HEK293 (cell line): ENCODE data around the gene SLC16A5.

Experiments
- CTCF ChIA-PET: fragments of 350-600 bp; formaldehyde crosslinking; extraction: SDS; loops from one replicate; lab custom pipeline; 2021; ENCODE audit warnings: antibody characterized with exemption; lab: Yijun Ruan, JAX
- POLR2A ChIA-PET: fragments of 300-600 bp; formaldehyde crosslinking; extraction: SDS; loops from one replicate; lab custom pipeline; 2020; ENCODE audit warnings: antibody characterized with exemption, inconsistent platforms; lab: Yijun Ruan, JAX
- H3K27ac ChIP-seq: fragments of 200-500 bp; sonication (Bioruptor generic); 2 replicates; pipeline ENCODE4 v1.5.1; 2014; ENCODE audit warnings: low read depth, low read length, control low read depth, inconsistent platforms; ENCODE audit errors: extremely low read depth
- H3K36me3 ChIP-seq, 2 experiments: fragments of 200-500 bp in 1 of 2; sonication (Bioruptor generic) in 1 of 2; 1 replicate in 1 of 2; 2 replicates in 1 of 2; pipeline ENCODE4 v1.5.1; 2014 to 2017; ENCODE audit warnings: inconsistent platforms in 2 of 2, low read length in 2 of 2; ENCODE audit not compliant: control insufficient read depth in 2 of 2, insufficient read depth in 1 of 2
- H3K4me1 ChIP-seq: fragments of 200-500 bp; sonication (Bioruptor generic); 2 replicates; pipeline ENCODE4 v1.5.1; 2014; ENCODE audit warnings: mild to moderate bottlenecking, low read length, inconsistent platforms; ENCODE audit not compliant: control insufficient read depth, insufficient read depth
- H3K4me3 ChIP-seq: 2 replicates; pipeline ENCODE4 v1.5.1; 2011; ENCODE audit warnings: low read depth, mild to moderate bottlenecking, control low read depth, low read length, moderate library complexity
- H3K9me3 ChIP-seq: fragments of 200-500 bp; sonication (Bioruptor generic); 2 replicates; pipeline ENCODE4 v1.5.1; 2014; ENCODE audit warnings: low read depth, low read length, inconsistent platforms; ENCODE audit not compliant: control insufficient read depth, insufficient read depth
- GLIS1 ChIP-seq: fragments of 450-650 bp; formaldehyde crosslinking; IDR thresholded peaks from 2 replicates; pipeline ENCODE4 v1.5.1; 2016; ENCODE audit warnings: missing biosample characterization, missing genetic modification characterization
- HOXC10 ChIP-seq: sonication (generic); formaldehyde crosslinking; IDR thresholded peaks from 2 replicates; pipeline ENCODE4 v1.8.1; 2023; ENCODE audit warnings: mild to moderate bottlenecking, missing genetic modification reagents
- KLF1 ChIP-seq: fragments of 450-650 bp; formaldehyde crosslinking; IDR thresholded peaks from 2 replicates; pipeline ENCODE4 v1.5.1; 2016; ENCODE audit warnings: missing biosample characterization, missing genetic modification characterization
- KLF8 ChIP-seq: fragments of 450-650 bp; formaldehyde crosslinking; IDR thresholded peaks from 2 replicates; pipeline ENCODE4 v1.5.1; 2016; ENCODE audit warnings: missing biosample characterization, missing genetic modification characterization
- KLF9 ChIP-seq: fragments of 450-650 bp; formaldehyde crosslinking; IDR thresholded peaks from 2 replicates; pipeline ENCODE4 v1.5.1; 2016; ENCODE audit warnings: missing biosample characterization, missing genetic modification characterization, low read depth
- PRDM4 ChIP-seq: fragments of 450-650 bp; formaldehyde crosslinking; IDR thresholded peaks from 2 replicates; pipeline ENCODE4 v1.5.1; 2017; ENCODE audit warnings: missing biosample characterization, missing genetic modification characterization
- REST ChIP-seq: fragments of 450-650 bp; formaldehyde crosslinking; IDR thresholded peaks from 2 replicates; pipeline ENCODE4 v1.5.1; 2016; ENCODE audit warnings: missing biosample characterization, missing genetic modification characterization
- SCRT2 ChIP-seq: fragments of 450-650 bp; formaldehyde crosslinking; IDR thresholded peaks from 2 replicates; pipeline ENCODE4 v1.5.1; 2016; ENCODE audit warnings: missing biosample characterization, missing genetic modification characterization
- SP2 ChIP-seq: fragments of 450-650 bp; formaldehyde crosslinking; IDR thresholded peaks from 2 replicates; pipeline ENCODE4 v1.5.1; 2016; ENCODE audit warnings: missing biosample characterization, missing genetic modification characterization
- SP3 ChIP-seq: fragments of 450-650 bp; formaldehyde crosslinking; IDR thresholded peaks from 2 replicates; pipeline ENCODE4 v1.5.1; 2016; ENCODE audit warnings: missing biosample characterization, missing genetic modification characterization
- ZBTB17 ChIP-seq: fragments of 450-650 bp; formaldehyde crosslinking; IDR thresholded peaks from 2 replicates; pipeline ENCODE4 v1.5.1; 2016; ENCODE audit warnings: missing biosample characterization, missing genetic modification characterization
- ZBTB20 ChIP-seq: fragments of 450-650 bp; formaldehyde crosslinking; IDR thresholded peaks from 2 replicates; pipeline ENCODE4 v1.5.1; 2016; ENCODE audit warnings: missing biosample characterization, missing genetic modification characterization
- ZBTB26 ChIP-seq: fragments of 450-650 bp; formaldehyde crosslinking; optimal IDR thresholded peaks from 2 replicates; pipeline ENCODE3; 2016; ENCODE audit warnings: missing biosample characterization, mild to moderate bottlenecking, missing genetic modification characterization
- ZNF16 ChIP-seq: fragments of 450-650 bp; formaldehyde crosslinking; IDR thresholded peaks from 2 replicates; pipeline ENCODE4 v1.5.1; 2016; ENCODE audit warnings: low read depth, missing biosample characterization, missing genetic modification characterization
- ZNF175 ChIP-seq: fragments of 450-650 bp; formaldehyde crosslinking; IDR thresholded peaks from 2 replicates; pipeline ENCODE4 v1.5.1; 2016; ENCODE audit warnings: missing biosample characterization, missing genetic modification characterization
- ZNF202 ChIP-seq: fragments of 450-650 bp; formaldehyde crosslinking; IDR thresholded peaks from 2 replicates; pipeline ENCODE4 v1.5.1; 2016; ENCODE audit warnings: missing biosample characterization, missing genetic modification characterization, borderline replicate concordance
- ZNF239 ChIP-seq: fragments of 450-650 bp; formaldehyde crosslinking; IDR thresholded peaks from 2 replicates; pipeline ENCODE4 v1.5.1; 2016; ENCODE audit warnings: missing biosample characterization, missing genetic modification characterization
- ZNF280C ChIP-seq: fragments of 450-650 bp; formaldehyde crosslinking; IDR thresholded peaks from 2 replicates; pipeline ENCODE4 v1.5.1; 2016; ENCODE audit warnings: missing biosample characterization, missing genetic modification characterization
- ZNF391 ChIP-seq: fragments of 450-650 bp; formaldehyde crosslinking; IDR thresholded peaks from 2 replicates; pipeline ENCODE4 v1.5.1; 2016; ENCODE audit warnings: low read depth, missing biosample characterization, missing genetic modification characterization, borderline replicate concordance
- ZNF404 ChIP-seq: fragments of 450-650 bp; formaldehyde crosslinking; IDR thresholded peaks from 2 replicates; pipeline ENCODE4 v1.5.1; 2017; ENCODE audit warnings: missing biosample characterization, missing genetic modification characterization
- ZNF416 ChIP-seq: fragments of 450-650 bp; formaldehyde crosslinking; IDR thresholded peaks from 2 replicates; pipeline ENCODE4 v1.5.1; 2016; ENCODE audit warnings: missing biosample characterization, missing genetic modification characterization
- ZNF596 ChIP-seq: fragments of 450-650 bp; IDR thresholded peaks from 2 replicates; pipeline ENCODE4 v1.5.0; 2018; ENCODE audit warnings: missing biosample characterization, mild to moderate bottlenecking, missing genetic modification characterization, moderate library complexity
- ZNF624 ChIP-seq: fragments of 450-650 bp; formaldehyde crosslinking; IDR thresholded peaks from 2 replicates; pipeline ENCODE4 v1.5.1; 2017; ENCODE audit warnings: missing biosample characterization, missing genetic modification characterization
- ZNF704 ChIP-seq: fragments of 450-650 bp; formaldehyde crosslinking; IDR thresholded peaks from 2 replicates; pipeline ENCODE4 v1.5.1; 2016; ENCODE audit warnings: missing biosample characterization, missing genetic modification characterization
- ZNF768 ChIP-seq: fragments of 450-650 bp; formaldehyde crosslinking; IDR thresholded peaks from 2 replicates; pipeline ENCODE4 v1.5.1; 2018; ENCODE audit warnings: missing biosample characterization, mild to moderate bottlenecking, missing genetic modification characterization
- ZNF792 ChIP-seq: fragments of 450-650 bp; formaldehyde crosslinking; IDR thresholded peaks from 2 replicates; pipeline ENCODE4 v1.5.1; 2016; ENCODE audit warnings: missing biosample characterization, missing genetic modification characterization
- ZNF837 ChIP-seq: fragments of 450-650 bp; formaldehyde crosslinking; IDR thresholded peaks from 2 replicates; pipeline ENCODE4 v1.5.1; 2016; ENCODE audit warnings: missing biosample characterization, missing genetic modification characterization
- ZXDB ChIP-seq: fragments of 450-650 bp; formaldehyde crosslinking; IDR thresholded peaks from 2 replicates; pipeline ENCODE4 v1.5.1; 2016; ENCODE audit warnings: missing biosample characterization, missing genetic modification characterization

SLC16A5 gene

DNA sequence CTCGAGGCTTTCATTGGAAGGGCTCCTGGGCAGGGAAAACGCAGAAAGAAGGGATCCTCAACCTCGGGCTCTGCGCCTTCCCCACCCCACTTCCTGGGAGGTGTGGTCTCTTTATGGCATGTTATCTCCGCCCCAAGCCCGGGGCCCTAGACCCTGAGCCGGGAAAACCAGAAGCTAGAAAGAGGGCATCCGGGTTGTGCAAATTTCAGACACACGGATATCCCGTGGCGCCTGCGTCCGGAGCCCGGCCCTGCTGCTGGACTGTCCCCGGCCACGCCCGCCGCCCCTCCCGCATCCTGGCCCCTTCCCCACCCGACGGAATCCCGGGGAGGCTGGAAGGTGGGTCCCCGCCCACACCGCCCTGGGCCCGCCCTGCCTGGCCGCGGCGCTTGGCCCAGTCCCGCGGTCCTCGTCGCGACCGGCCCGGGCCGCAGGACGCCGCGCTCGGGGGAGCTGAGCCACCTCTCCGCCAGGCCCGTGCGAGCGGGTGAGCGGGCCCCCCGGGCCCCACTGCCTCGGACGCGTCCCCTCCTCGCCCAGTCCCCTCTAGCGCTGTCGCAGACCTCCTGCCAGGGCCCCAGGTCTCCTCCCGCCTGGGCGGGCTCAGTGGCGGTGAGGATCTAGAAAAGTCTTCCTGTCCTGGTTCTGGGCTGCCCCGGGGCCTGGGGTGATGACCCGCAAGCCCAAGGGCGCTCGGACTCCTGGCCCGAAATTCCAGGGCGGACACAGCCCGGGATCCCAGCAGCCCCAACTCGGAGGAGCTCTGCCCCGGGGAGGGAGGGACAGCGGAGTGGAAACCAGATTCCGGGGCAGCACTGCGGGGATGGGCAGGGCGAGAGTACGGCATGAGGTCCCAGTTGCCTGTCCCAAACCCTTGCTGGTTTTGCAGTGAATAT is at the start of gene SLC16A5:
Gene SLC16A5, plus strand, starts transcription at position 397 of the 896 bp plus-strand sequence. CDS start 5,683 bp downstream, outside the sequence.
- Histone ChIP-seq H3K4me3 (peak within 1 kb of the TSS; percentile 6), H3K4me1 (0 out of 2 replicates have a peak, but pooled peaks cover 2% of the 10 kb centered on the region), H3K36me3 (no peaks in the 10 kb centered on the region), H3K9me3 (no peaks in the 10 kb centered on the region), H3K27ac (no peak within 1 kb of the TSS; the same call in 1 of the 2 replicates)
- CTCF ChIA-PET: interaction anchor here (0.6 to 2.1 kb wide), 3 partner anchors 13 to 126 kb away, joined by 3 to 7 read pairs (median 5); no protein-coding TSS in a partner anchor
- POLR2A ChIA-PET: interaction anchor here (0.6 to 1.2 kb wide), 4 partner anchors 12 to 30 kb away, joined by 3 to 5 read pairs (median 3); no protein-coding TSS in a partner anchor
- TF ChIP-seq ZNF175 (tag by site-specific recombination) (no peak), ZNF280C (tag by site-specific recombination) (no peak), KLF1 (tag by site-specific recombination) (peak; percentile 69), ZNF624 (tag by site-specific recombination) (no peak), ZNF792 (no peak), ZNF596 (tag by site-specific recombination) (no peak), SP2 (no peak), REST (tag by site-specific recombination) (no peak), ZNF416 (tag by site-specific recombination) (no peak), ZNF391 (tag by site-specific recombination) (no peak), ZNF239 (no peak), ZNF16 (tag by site-specific recombination) (no peak), KLF8 (tag by site-specific recombination) (0 out of 2 replicates have a peak, but pooled peaks have one; percentile 13), ZBTB17 (tag by site-specific recombination) (no peak), ZNF768 (tag by site-specific recombination) (no peak), ZBTB26 (tag by site-specific recombination) (no peak), HOXC10 (CRISPR knock-in tag) (no peak), ZNF837 (tag by site-specific recombination) (no peak), SCRT2 (tag by site-specific recombination) (no peak), ZNF202 (tag by site-specific recombination) (no peak), ZNF704 (tag by site-specific recombination) (no peak), ZBTB20 (tag by site-specific recombination) (peak; percentile 79), PRDM4 (tag by site-specific recombination) (no peak), ZNF404 (tag by site-specific recombination) (no peak), GLIS1 (peak; percentile 31; the same call in 1 of the 2 replicates), ZXDB (tag by site-specific recombination) (no peak), KLF9 (0 out of 2 replicates have a peak, but pooled peaks have one; percentile 28), SP3 (tag by site-specific recombination) (peak; percentile 58; the same call in 1 of the 2 replicates)
